Testis (tissue), 2 donors: ENCODE data around the gene CTNNA1.

Source experiments
- CTCF ChIP-seq, 3 experiments: fragments of 450-650 bp in 2 of 3; fragments of 200-600 bp in 1 of 3; sonication (generic) in 1 of 3; IDR thresholded peaks; one replicate each; pipeline ENCODE4 v1.5.1; 2016 to 2019; ENCODE audit warnings: antibody characterized with exemption in 3 of 3, mild to moderate bottlenecking in 2 of 3, moderate library complexity in 1 of 3
- POLR2A ChIP-seq: fragments of 450-650 bp; IDR thresholded peaks from one replicate; pipeline ENCODE4 v1.6.1; 2017; ENCODE audit warnings: antibody characterized with exemption, mild to moderate bottlenecking, moderate library complexity

- no peak for TF ChIP-seq CTCF (IDR thresholded peaks at IDR 0.05)
- no peak for TF ChIP-seq POLR2A
These were observed 71.3 kb downstream of the CTNNA1 start for GRCh38 chr5:138824516-138824915.
